Erythroblast (primary cell): ENCODE results near the gene SLC12A2.

Source experiments
- GATA1 ChIP-seq: IDR thresholded peaks from 2 replicates; pipeline ENCODE4 v1.6.1; 2011; ENCODE audit warnings: low read depth, mild to moderate bottlenecking, control low read depth, low read length, moderate library complexity
- POLR2A ChIP-seq: IDR thresholded peaks from 2 replicates; pipeline ENCODE4 v1.6.1; 2011; ENCODE audit warnings: mild to moderate bottlenecking, low read length

DNA sequence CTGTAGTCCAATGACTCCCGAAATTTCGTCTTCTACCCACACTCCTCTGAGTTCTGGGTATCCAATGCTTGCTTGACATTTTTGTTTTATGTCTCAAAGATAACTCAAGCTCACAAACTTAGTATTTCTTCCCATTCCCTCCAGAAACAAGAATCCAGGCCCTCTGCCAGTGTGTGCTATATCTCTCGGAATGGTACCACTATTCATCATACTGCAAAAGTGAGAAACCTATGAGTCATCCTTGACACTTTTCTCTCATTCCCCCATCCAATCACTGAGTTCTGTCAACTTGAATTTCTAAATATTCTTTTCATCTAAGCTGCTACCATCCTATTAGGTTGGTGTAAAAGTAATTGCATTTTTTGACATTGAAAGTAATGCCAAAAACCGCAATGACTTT is 9.8 kb downstream of the SLC12A2 start:
- TF ChIP-seq POLR2A, result no peak
- TF ChIP-seq GATA1, result no peak
